Measurements from ENCODE around the gene CSE1L. TPM values are rescaled to one million over a fixed set of nuclear protein-coding genes. Genes with fewer than 3 reads are reported as not detected.

Gene CSE1L
- total RNA-seq, 1 donor from 2014 or later: 64.1 TPM

DNA sequence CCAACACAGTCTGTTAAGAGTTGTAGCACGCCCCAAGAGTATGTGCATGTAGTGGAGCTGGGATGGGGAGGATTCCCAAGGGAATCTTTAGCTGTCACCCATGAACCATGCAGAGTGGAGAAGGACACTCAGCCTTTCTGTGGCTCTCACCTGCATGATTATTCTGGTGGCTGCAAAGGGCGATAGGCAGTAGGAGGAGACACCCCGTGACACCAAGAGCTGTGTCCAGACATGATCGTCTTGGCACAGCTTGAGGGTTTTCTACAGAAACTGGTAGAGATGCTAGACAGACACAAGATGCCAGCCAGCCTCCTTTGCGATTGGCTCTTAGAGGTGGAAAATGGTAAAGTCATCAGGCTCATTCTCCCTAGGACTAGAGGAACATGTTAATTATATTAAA, 3.1 kb upstream of the CSE1L start:
- peak overlapping the region; percentile 45 for H3K4me3 Mint-ChIP-seq (ENCODE audit: unreplicated experiment)

DNA sequence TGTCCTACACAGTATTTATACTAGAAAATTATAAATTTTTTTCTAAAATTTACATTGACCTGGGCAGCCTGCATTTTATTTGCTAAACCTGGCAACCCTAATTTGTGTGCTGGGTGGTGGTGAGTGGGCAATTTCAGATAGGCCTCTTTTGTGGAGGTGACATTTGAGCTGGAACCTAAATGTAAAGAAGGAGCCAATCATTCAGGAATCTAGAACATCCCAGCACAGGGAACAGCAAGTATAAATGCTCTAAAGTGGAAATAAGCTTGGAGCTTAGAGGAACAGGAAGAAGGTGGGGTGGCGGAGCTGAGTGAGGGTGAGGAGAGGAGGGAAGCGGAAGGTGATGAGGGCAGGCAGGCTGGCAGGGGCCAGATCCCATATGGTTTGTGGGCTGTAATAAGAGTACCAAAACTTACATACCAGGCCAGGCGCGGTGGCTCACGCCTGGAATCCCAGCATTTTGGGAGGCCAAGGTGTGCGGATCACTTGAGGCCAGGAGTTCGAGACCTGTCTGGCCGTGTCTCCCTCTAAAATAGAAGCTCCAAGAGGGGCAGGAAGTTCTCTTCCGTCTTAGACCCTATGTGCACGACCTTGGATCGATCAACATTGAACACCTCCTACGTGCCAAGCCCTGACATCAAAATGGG, 549 bp upstream of the CSE1L start:
- peak overlapping the region; percentile 95 for H3K27ac ChIP-seq (ENCODE audit: low read depth, low read length)
- H3K9me3 ChIP-seq (ENCODE audit: insufficient read depth, low read depth, low read length): no peaks in the 10 kb centered on the region
- FAIRE-seq (no peak), DNase-seq (ENCODE audit: low read depth) (no peak)
- Mint-ChIP-seq H3K4me3 (ENCODE audit: unreplicated experiment) (peak overlapping the region; percentile 95), H3K36me3 (ENCODE audit: low read depth, unreplicated experiment) (peaks cover 3% of the 10 kb centered on the region), H3K4me1 (ENCODE audit: low read depth, unreplicated experiment) (no peaks in the 10 kb centered on the region), H3K27ac (ENCODE audit: unreplicated experiment) (peak overlapping the region; percentile 95), H3K27me3 (ENCODE audit: low read depth, unreplicated experiment) (no peaks in the 10 kb centered on the region), H3K9me3 (ENCODE audit: unreplicated experiment) (no peaks in the 10 kb centered on the region)
- peak overlapping the region; percentile 76 for H3K4me3 ChIP-seq (ENCODE audit: insufficient read depth, low read depth, low read length)
- H3K79me2 ChIP-seq (ENCODE audit: insufficient read depth, low read length): peaks cover 44% of the 10 kb centered on the region
- H3K9ac ChIP-seq (ENCODE audit: low read length): peak overlapping the region; percentile 94
- no peak for TF ChIP-seq EZH2 (IDR thresholded peaks at IDR 0.05; ENCODE audit: insufficient read depth, low read length)
- TF ChIP-seq, protein P1, sequence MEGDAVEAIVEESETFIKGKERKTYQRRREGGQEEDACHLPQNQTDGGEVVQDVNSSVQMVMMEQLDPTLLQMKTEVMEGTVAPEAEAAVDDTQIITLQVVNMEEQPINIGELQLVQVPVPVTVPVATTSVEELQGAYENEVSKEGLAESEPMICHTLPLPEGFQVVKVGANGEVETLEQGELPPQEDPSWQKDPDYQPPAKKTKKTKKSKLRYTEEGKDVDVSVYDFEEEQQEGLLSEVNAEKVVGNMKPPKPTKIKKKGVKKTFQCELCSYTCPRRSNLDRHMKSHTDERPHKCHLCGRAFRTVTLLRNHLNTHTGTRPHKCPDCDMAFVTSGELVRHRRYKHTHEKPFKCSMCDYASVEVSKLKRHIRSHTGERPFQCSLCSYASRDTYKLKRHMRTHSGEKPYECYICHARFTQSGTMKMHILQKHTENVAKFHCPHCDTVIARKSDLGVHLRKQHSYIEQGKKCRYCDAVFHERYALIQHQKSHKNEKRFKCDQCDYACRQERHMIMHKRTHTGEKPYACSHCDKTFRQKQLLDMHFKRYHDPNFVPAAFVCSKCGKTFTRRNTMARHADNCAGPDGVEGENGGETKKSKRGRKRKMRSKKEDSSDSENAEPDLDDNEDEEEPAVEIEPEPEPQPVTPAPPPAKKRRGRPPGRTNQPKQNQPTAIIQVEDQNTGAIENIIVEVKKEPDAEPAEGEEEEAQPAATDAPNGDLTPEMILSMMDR (IDR thresholded peaks at IDR 0.05; ENCODE audit: insufficient read depth, low read depth, low read length): no peak
- peaks cover 8% of the 10 kb centered on the region for H3K4me1 ChIP-seq (ENCODE audit: insufficient read depth, low read length)
- no peaks in the 10 kb centered on the region for H3K36me3 ChIP-seq (ENCODE audit: insufficient read depth, low read length)
- peak overlapping the region; percentile 84 for H3K4me2 ChIP-seq (ENCODE audit: low read length)
- no peaks in the 10 kb centered on the region for H3K27me3 ChIP-seq (ENCODE audit: insufficient read depth, low read length)
- peak overlapping the region; percentile 92 for H2AFZ ChIP-seq (ENCODE audit: low read depth, low read length)
- H4K20me1 ChIP-seq (ENCODE audit: insufficient read depth, low read length): peaks cover 11% of the 10 kb centered on the region

More for the DNA sequence above, 3.1 kb upstream of the CSE1L start:
- Mint-ChIP-seq H3K27me3 (ENCODE audit: low read depth, unreplicated experiment) (no peaks in the 10 kb centered on the region), H3K36me3 (ENCODE audit: low read depth, unreplicated experiment) (peaks cover 5% of the 10 kb centered on the region), H3K27ac (ENCODE audit: unreplicated experiment) (no peak overlapping the region), H3K4me1 (ENCODE audit: low read depth, unreplicated experiment) (peaks cover 6% of the 10 kb centered on the region), H3K9me3 (ENCODE audit: unreplicated experiment) (no peaks in the 10 kb centered on the region)
- Histone ChIP-seq H3K79me2 (ENCODE audit: insufficient read depth, low read length) (peaks cover 18% of the 10 kb centered on the region), H3K9ac (ENCODE audit: low read length) (no peak overlapping the region), H3K27me3 (ENCODE audit: insufficient read depth, low read length) (no peaks in the 10 kb centered on the region), H3K9me3 (ENCODE audit: insufficient read depth, low read depth, low read length) (no peaks in the 10 kb centered on the region), H3K4me2 (ENCODE audit: low read length) (no peak overlapping the region), H3K27ac (ENCODE audit: low read depth, low read length) (no peak overlapping the region), H3K36me3 (ENCODE audit: insufficient read depth, low read length) (no peaks in the 10 kb centered on the region), H4K20me1 (ENCODE audit: insufficient read depth, low read length) (peaks cover 5% of the 10 kb centered on the region), H3K4me3 (ENCODE audit: insufficient read depth, low read depth, low read length) (no peak overlapping the region), H3K4me1 (ENCODE audit: insufficient read depth, low read length) (peaks cover 8% of the 10 kb centered on the region), H2AFZ (ENCODE audit: low read depth, low read length) (no peak overlapping the region)
- no peak for DNase-seq (ENCODE audit: low read depth)
- TF ChIP-seq, protein P1 (IDR thresholded peaks at IDR 0.05; ENCODE audit: insufficient read depth, low read depth, low read length): no peak
- TF ChIP-seq EZH2 (IDR thresholded peaks at IDR 0.05; ENCODE audit: insufficient read depth, low read length): no peak
- FAIRE-seq: no peak

DNA sequence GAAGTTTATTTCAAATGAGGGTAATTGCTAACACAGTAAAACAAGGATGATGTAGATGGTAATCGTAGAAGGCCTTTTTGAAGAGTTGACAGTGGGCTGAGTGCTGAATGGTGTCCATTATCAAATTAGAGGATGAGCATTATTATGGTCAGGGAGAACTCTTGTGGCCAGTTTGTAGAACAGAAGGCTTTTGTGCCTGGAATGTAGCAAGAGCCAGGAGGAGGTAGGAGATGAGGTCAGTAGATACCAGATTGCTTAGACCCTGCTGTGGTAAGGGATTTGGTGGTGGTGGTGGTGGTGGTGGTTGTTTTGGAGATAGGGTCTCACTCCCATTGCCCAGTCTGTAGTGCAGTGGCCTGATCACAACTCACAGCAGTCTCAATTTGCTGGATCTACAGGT, 6.2 kb downstream of the CSE1L start:
- Mint-ChIP-seq H3K27ac (ENCODE audit: unreplicated experiment) (peak overlapping the region; percentile 10), H3K4me1 (ENCODE audit: low read depth, unreplicated experiment) (peaks cover 13% of the 10 kb centered on the region), H3K9me3 (ENCODE audit: unreplicated experiment) (no peaks in the 10 kb centered on the region), H3K27me3 (ENCODE audit: low read depth, unreplicated experiment) (no peaks in the 10 kb centered on the region), H3K4me3 (ENCODE audit: unreplicated experiment) (no peak overlapping the region), H3K36me3 (ENCODE audit: low read depth, unreplicated experiment) (no peaks in the 10 kb centered on the region)
- DNase-seq (ENCODE audit: low read depth) (no peak), FAIRE-seq (no peak)
- Histone ChIP-seq H3K36me3 (ENCODE audit: insufficient read depth, low read length) (no peaks in the 10 kb centered on the region), H3K9me3 (ENCODE audit: insufficient read depth, low read depth, low read length) (no peaks in the 10 kb centered on the region), H3K27me3 (ENCODE audit: insufficient read depth, low read length) (no peaks in the 10 kb centered on the region), H3K9ac (ENCODE audit: low read length) (no peak overlapping the region), H3K4me2 (ENCODE audit: low read length) (no peak overlapping the region), H2AFZ (ENCODE audit: low read depth, low read length) (no peak overlapping the region), H3K27ac (ENCODE audit: low read depth, low read length) (no peak overlapping the region), H3K4me1 (ENCODE audit: insufficient read depth, low read length) (peaks cover 6% of the 10 kb centered on the region), H3K79me2 (ENCODE audit: insufficient read depth, low read length) (peaks cover 100% of the 10 kb centered on the region), H4K20me1 (ENCODE audit: insufficient read depth, low read length) (peaks cover 66% of the 10 kb centered on the region), H3K4me3 (ENCODE audit: insufficient read depth, low read depth, low read length) (no peak overlapping the region)
- TF ChIP-seq, protein P1 (IDR thresholded peaks at IDR 0.05; ENCODE audit: insufficient read depth, low read depth, low read length): no peak
- TF ChIP-seq EZH2 (IDR thresholded peaks at IDR 0.05; ENCODE audit: insufficient read depth, low read length): no peak

Data from astrocyte (in vitro differentiated cells and primary cell).